Prostate gland (tissue), 2 donors: Measurements from ENCODE around the gene PPP1R10.

Experiments used
- POLR2A ChIP-seq: fragments of 450-650 bp; IDR thresholded peaks from one replicate; pipeline ENCODE4 v1.6.1; 2016; ENCODE audit warnings: antibody characterized with exemption, mild to moderate bottlenecking
- TF ChIP-seq, protein P1 (sequence below), 4 experiments: fragments of 200-600 bp in 2 of 4; fragments of 450-650 bp in 2 of 4; sonication (generic) in 2 of 4; IDR thresholded peaks; 1 replicate in 3 of 4; 2 replicates in 1 of 4; pipeline ENCODE4 v1.5.1; 2016 to 2019; ENCODE audit warnings: antibody characterized with exemption in 4 of 4, mild to moderate bottlenecking in 2 of 4, moderate library complexity in 2 of 4

DNA sequence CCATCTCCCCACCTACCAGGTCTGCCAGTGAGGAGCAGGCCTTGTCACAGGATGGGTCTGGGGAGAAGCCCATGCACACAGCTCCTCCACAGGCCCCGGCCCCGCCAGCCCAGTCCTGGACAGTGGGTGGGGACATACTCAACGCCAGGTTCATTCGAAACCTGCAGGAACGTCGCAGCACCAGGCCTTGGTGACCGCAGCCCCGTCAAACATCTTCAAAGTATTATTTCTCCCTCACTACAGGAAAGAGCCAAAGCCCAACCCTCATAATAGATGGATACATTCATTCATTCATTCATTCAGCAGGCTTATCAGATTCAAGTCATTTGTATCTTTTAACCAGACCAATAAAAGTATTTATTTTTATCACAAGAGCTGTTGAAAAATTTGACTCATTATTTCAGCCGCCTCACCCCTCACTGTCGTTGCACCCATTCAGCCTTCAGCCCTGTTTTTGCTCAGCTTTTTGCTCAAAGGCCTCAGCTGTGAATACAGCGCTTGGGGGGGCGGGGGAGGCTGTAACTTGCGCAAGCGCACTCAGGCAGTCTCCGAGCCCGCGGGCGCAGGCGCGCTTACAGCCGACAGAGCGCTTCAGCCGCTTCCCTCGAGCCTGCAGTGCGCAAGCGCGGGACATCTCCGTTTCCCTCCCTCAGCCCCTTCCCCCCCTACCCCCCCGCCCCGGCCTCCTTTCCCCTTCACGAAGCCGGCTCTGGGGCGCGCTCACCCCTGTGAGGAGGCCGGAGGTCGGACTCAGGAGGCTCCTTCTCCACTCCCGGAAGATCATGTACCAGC lies 29.6 kb upstream of the PPP1R10 start, which contains the start of gene C6orf136:
- no peak for TF ChIP-seq POLR2A
- TF ChIP-seq, protein P1, sequence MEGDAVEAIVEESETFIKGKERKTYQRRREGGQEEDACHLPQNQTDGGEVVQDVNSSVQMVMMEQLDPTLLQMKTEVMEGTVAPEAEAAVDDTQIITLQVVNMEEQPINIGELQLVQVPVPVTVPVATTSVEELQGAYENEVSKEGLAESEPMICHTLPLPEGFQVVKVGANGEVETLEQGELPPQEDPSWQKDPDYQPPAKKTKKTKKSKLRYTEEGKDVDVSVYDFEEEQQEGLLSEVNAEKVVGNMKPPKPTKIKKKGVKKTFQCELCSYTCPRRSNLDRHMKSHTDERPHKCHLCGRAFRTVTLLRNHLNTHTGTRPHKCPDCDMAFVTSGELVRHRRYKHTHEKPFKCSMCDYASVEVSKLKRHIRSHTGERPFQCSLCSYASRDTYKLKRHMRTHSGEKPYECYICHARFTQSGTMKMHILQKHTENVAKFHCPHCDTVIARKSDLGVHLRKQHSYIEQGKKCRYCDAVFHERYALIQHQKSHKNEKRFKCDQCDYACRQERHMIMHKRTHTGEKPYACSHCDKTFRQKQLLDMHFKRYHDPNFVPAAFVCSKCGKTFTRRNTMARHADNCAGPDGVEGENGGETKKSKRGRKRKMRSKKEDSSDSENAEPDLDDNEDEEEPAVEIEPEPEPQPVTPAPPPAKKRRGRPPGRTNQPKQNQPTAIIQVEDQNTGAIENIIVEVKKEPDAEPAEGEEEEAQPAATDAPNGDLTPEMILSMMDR (IDR thresholded peaks at IDR 0.05) = peak in 1 of 4 experiments; percentile 21
